Heart left ventricle (tissue), 16 donors: ENCODE data around the gene TUBB2B. TPM values are rescaled to one million over a fixed set of nuclear protein-coding genes. Genes with fewer than 3 reads are reported as not detected.
A peak's percentile ranks its signal among the peaks of the same experiment; 100 is the strongest.

ENCODE experiments used
- ATAC-seq, 4 donors: fragments of 200-7000 bp; cut with Tn5 transposase; one replicate each; pipeline ENCODE4 v1.9.1; 2020 to 2022; ENCODE audit warnings: moderate library complexity in 4 of 4, mild to moderate bottlenecking in 3 of 4, moderate number of reproducible peaks in 1 of 4
- DNase-seq, 5 donors: peaks; one replicate each; pipeline ENCODE4 v3.0.0-alpha.2; 2020
- H3K27ac ChIP-seq, 12 donors: fragments of 200-600 bp; sonication (generic) in 4 of 12; one replicate each; pipeline versions ENCODE4 v1.5.0 to v1.8.0; 2016 to 2022; ENCODE audit warnings: mild to moderate bottlenecking in 2 of 12
- H3K27me3 ChIP-seq, 9 donors: fragments of 200-600 bp; sonication (generic) in 2 of 9; one replicate each; pipeline versions ENCODE4 v1.5.1 to v1.8.0; 2016 to 2022; ENCODE audit warnings: mild to moderate bottlenecking in 3 of 9
- H3K36me3 ChIP-seq, 9 donors: fragments of 200-600 bp; sonication (generic) in 2 of 9; one replicate each; pipeline versions ENCODE4 v1.5.0 to v1.8.0; 2018 to 2022; ENCODE audit warnings: mild to moderate bottlenecking in 2 of 9
- H3K4me1 ChIP-seq, 12 donors: fragments of 200-600 bp; sonication (generic) in 4 of 12; one replicate each; pipeline versions ENCODE4 v1.5.0 to v1.8.0; 2016 to 2022; ENCODE audit warnings: mild to moderate bottlenecking in 3 of 12
- H3K4me3 ChIP-seq, 12 donors: fragments of 200-600 bp; sonication (generic) in 4 of 12; one replicate each; pipeline versions ENCODE4 v1.5.0 to v1.8.0; 2017 to 2022; ENCODE audit warnings: mild to moderate bottlenecking in 9 of 12, moderate library complexity in 4 of 12
- H3K9me3 ChIP-seq, 12 donors: fragments of 200-600 bp; sonication (generic) in 4 of 12; one replicate each; pipeline versions ENCODE4 v1.5.0 to v1.8.0; 2016 to 2022; ENCODE audit warnings: mild to moderate bottlenecking in 1 of 12
- CTCF ChIP-seq, 12 donors: fragments of 200-600 bp; sonication (generic) in 4 of 12; IDR thresholded peaks; one replicate each; pipeline versions ENCODE4 v1.5.0 to v1.8.0; 2018 to 2022; ENCODE audit warnings: antibody characterized with exemption in 12 of 12, mild to moderate bottlenecking in 5 of 12
- POLR2A ChIP-seq, 2 donors: fragments of 450-650 bp; IDR thresholded peaks; one replicate each; pipeline ENCODE4 v1.6.1; 2017; ENCODE audit warnings: antibody characterized with exemption in 2 of 2, mild to moderate bottlenecking in 2 of 2, moderate library complexity in 2 of 2
- WGBS, 4 donors: extraction: QIAGEN DNeasy Blood & Tissue Kit in 2 of 4; methylation state at CpG; one replicate each; pipeline versions ENCODE4 v1.1.5 to v1.1.7; 2013 to 2018; 5-methylcytosine and 5-hydroxymethylcytosine counted together
- intact Hi-C, 10 donors: fragments of 100-400 bp; cut with DNase I; formaldehyde crosslinking; loops; one replicate each; pipeline versions ENCODE4 v1.11.1 to v1.14.2; 2022
- long read RNA-seq, 3 donors: library from polyadenylated mRNA; unstranded; transcript quantifications; one replicate each; pipeline ENCODE4 v2.0.0, GENCODE V29; 2020 to 2021
- polyA plus RNA-seq, 2 donors: library from polyadenylated mRNA; stranded (reverse); fragments of 200-250 nt; gene quantifications; one replicate each; pipeline ENCODE4 v1.2.3, GENCODE V29; 2013
- total RNA-seq, 9 donors: library from RNA; depleted of rRNA in 2 of 9; stranded (reverse); fragments of >200 nt in 2 of 9; fragmentation: NEBNext Ultra II Directional in 3 of 9; extraction: Animal tissue kit (Norgen Biotek cat#: 25700) in 3 of 9; gene quantifications; one replicate each; pipeline versions ENCODE4 v1.1.0 to v1.2.4, GENCODE V29; 2016 to 2023
- donor health status: ischemic (EF 13 %, LVEDD 7.1; RV severe dilation, severe dysfunction).
- donor health status: healthy with polysubstance abuse.
- donor health status: DM: no; HTN: yes; CAD: no.
- donor health status: DM: no; HTN: no; CAD: no.
- donor health status: ischemic (EF 25% LVEDD 6.9; RV normal size, moderate dysfunction).
- donor health status: ischemic (EF 25% LVEDD 5.7; RV mildly dilated, moderate dysfunction).
- donor health status: healthy.
- donor health status: DM: yes; HTN: yes; CAD: no.
- donor health status: ischemic (EF 35%, LVEDD 5.7; RV mildly dilated, moderate dysfunction).
- donor health status: nonischemic (EF 11% LVEDD 7.7; RV severe dilation, severe dysfunction).
- donor health status: DM: yes; HTN: yes; CAD: no.
- donor health status: PGD.
- donor health status: ischemic (EF 29% LVEDD 5.4; RV normal size, mild dysfunction).
- donor health status: nonischemic (EF 23%, LVEDD 6.1; RV moderate dilation, normal function).

Gene TUBB2B
- total RNA-seq (1 to 10 TPM in 8 of 9 donors, under 1 TPM in 1; 0.90 to 3.4 (median 1.5) TPM), polyA plus RNA-seq (1 to 10 TPM; 1.1 to 2.8 TPM)
- long read RNA-seq, donor 1: 0 reads
- long read RNA-seq, donor 2, transcript TUBB2B-201 (4 exons, 2,020 nt): major isoform, 15 of 16 reads
- long read RNA-seq, donor 2, partial matches to known transcripts: 1 of 16 reads
- long read RNA-seq, donor 2, other reads (novel, unspliced or antisense): 0 of 16 reads
- long read RNA-seq, donor 3, partial matches to known transcripts: 0 of 1 reads
- long read RNA-seq, donor 3, other reads (novel, unspliced or antisense): 0 of 1 reads

- ATAC-seq (peak in 2 of 4 donors; percentile 53 to 68), DNase-seq (peak in 3 of 5 donors; percentile 19 to 57 (median 43))
- H3K4me1 ChIP-seq: peaks cover 2 to 56% (median 38%) of the 10 kb centered on the region in 12 donors
- WGBS, 4 donors: 0 to 1% (median 1%) methylated on average over 23 to 66 of the region's 66 CpGs
- no peaks in the 10 kb centered on the region for H3K36me3 ChIP-seq
- no peak within 1 kb of the TSS for H3K27ac ChIP-seq
- TF ChIP-seq POLR2A (IDR thresholded peaks at IDR 0.05) (no peak), CTCF (IDR thresholded peaks at IDR 0.05) (no peak)
- peak within 1 kb of the TSS; percentile 9 to 59 (median 49) for H3K4me3 ChIP-seq
- peaks cover 22 to 69% (median 46%) of the 10 kb centered on the region in 9 donors for H3K27me3 ChIP-seq
- intact Hi-C loops: no loop called here
- H3K9me3 ChIP-seq: no peaks in the 10 kb centered on the region
Observed at GRCh38 chr6:3227363-3228045, at the start of gene TUBB2B. TUBB2B (minus strand) TSS chr6:3227653; CDS start chr6:3227543, 110 bp downstream.

- 74 to 87% (median 82%) methylated on average over 12 of the region's 12 CpGs for WGBS, 4 donors
- Histone ChIP-seq H3K4me3 (no peak overlapping the region), H3K9me3 (no peaks in the 10 kb centered on the region), H3K36me3 (peaks cover 0 to 12% (median 9%) of the 10 kb centered on the region in 9 donors), H3K27ac (no peak overlapping the region), H3K27me3 (no peaks in the 10 kb centered on the region), H3K4me1 (peaks cover 0 to 22% (median 12%) of the 10 kb centered on the region in 12 donors)
- DNase-seq (no peak), ATAC-seq (no peak)
- TF ChIP-seq CTCF (IDR thresholded peaks at IDR 0.05) (no peak), POLR2A (IDR thresholded peaks at IDR 0.05) (no peak)
- intact Hi-C loops: loop anchor here in 8 of 10 donors (5.0 to 10.0 kb wide), 10 partner anchors 180 to 878 kb away; partner anchors contain the start of genes FAM50B (in 1 of the 8) and SLC22A23 (in 1 of the 8)
Observed at GRCh38 chr6:3277251-3277650, 49.8 kb upstream of the TUBB2B start.

GRCh38 chr6:3276174-3277167, 49.0 kb upstream of the TUBB2B start:
- TF ChIP-seq POLR2A (IDR thresholded peaks at IDR 0.05) (no peak), CTCF (IDR thresholded peaks at IDR 0.05) (no peak)
- H3K9me3 ChIP-seq: no peaks in the 10 kb centered on the region
- no peaks in the 10 kb centered on the region for H3K27me3 ChIP-seq
- peaks cover 0 to 14% (median 5%) of the 10 kb centered on the region in 12 donors for H3K4me1 ChIP-seq
- H3K27ac ChIP-seq: no peak overlapping the region
- ATAC-seq (no peak), DNase-seq (no peak)
- WGBS, 4 donors: 82 to 89% (median 84%) methylated on average over 20 of the region's 20 CpGs
- peaks cover 0 to 20% (median 16%) of the 10 kb centered on the region in 9 donors for H3K36me3 ChIP-seq
- H3K4me3 ChIP-seq: no peak overlapping the region
- intact Hi-C loops: loop anchor here in 8 of 10 donors (5.0 to 10.0 kb wide), 10 partner anchors 181 to 878 kb away; partner anchors contain the start of genes FAM50B (in 1 of the 8) and SLC22A23 (in 1 of the 8)
